Thyroid gland (tissue), 4 donors: ENCODE results near the gene ALPI. TPM values are rescaled to one million over a fixed set of nuclear protein-coding genes. Genes with fewer than 3 reads are reported as not detected.
A peak's percentile ranks its signal among the peaks of the same experiment; 100 is the strongest.

Experiments
- DNase-seq, 2 donors: peaks; one replicate each; pipeline ENCODE4 v3.0.0-alpha.2; 2019
- H3K27ac ChIP-seq, 3 donors: fragments of 200-600 bp; sonication (generic); 1 replicate in 2 of 3; 2 replicates in 1 of 3; pipeline ENCODE4 v1.5.1; 2016 to 2019; ENCODE audit warnings: mild to moderate bottlenecking in 1 of 3, moderate library complexity in 1 of 3
- H3K27me3 ChIP-seq: fragments of 200-600 bp; sonication (generic); one replicate; pipeline ENCODE4 v1.5.1; 2019
- H3K36me3 ChIP-seq, 2 donors: fragments of 200-600 bp; sonication (generic); one replicate each; pipeline ENCODE4 v1.5.1; 2016 to 2019
- H3K4me1 ChIP-seq, 2 donors: fragments of 200-600 bp; sonication (generic); one replicate each; pipeline ENCODE4 v1.5.1; 2017 to 2019
- H3K4me3 ChIP-seq, 3 donors: fragments of 200-600 bp; sonication (generic); replicated peaks in 1 of 3; 1 replicate in 2 of 3; 2 replicates in 1 of 3; pipeline ENCODE4 v1.5.1; 2016; ENCODE audit warnings: mild to moderate bottlenecking in 1 of 3
- H3K9me3 ChIP-seq: fragments of 200-600 bp; sonication (generic); one replicate; pipeline ENCODE4 v1.5.1; 2017
- POLR2A ChIP-seq, 2 donors: fragments of 450-650 bp; IDR thresholded peaks; one replicate each; pipeline ENCODE4 v1.6.1; 2017; ENCODE audit warnings: antibody characterized with exemption in 2 of 2, mild to moderate bottlenecking in 2 of 2, moderate library complexity in 1 of 2
- WGBS, 2 donors: methylation state at CpG; one replicate each; pipeline ENCODE4 v1.1.5; 2017; 5-methylcytosine and 5-hydroxymethylcytosine counted together
- intact Hi-C: fragments of 100-400 bp; cut with DNase I; formaldehyde crosslinking; loops from one replicate; pipeline ENCODE4 v1.15.1; 2023
- total RNA-seq, 4 donors: library from RNA; depleted of rRNA; stranded (reverse); fragments of >200 nt; gene quantifications; one replicate each; pipeline ENCODE4 v1.2.3, GENCODE V29; 2016
- TF ChIP-seq, protein P1 (sequence below), 6 experiments: fragments of 200-600 bp in 3 of 6; fragments of 450-650 bp in 3 of 6; sonication (generic) in 3 of 6; IDR thresholded peaks; one replicate each; pipeline ENCODE4 v1.5.1; 2016 to 2019; ENCODE audit warnings: antibody characterized with exemption in 6 of 6, mild to moderate bottlenecking in 2 of 6, inconsistent platforms in 1 of 6, moderate library complexity in 1 of 6

ALPI gene
- total RNA-seq, 4 donors from 2014 or later: not detected

DNA sequence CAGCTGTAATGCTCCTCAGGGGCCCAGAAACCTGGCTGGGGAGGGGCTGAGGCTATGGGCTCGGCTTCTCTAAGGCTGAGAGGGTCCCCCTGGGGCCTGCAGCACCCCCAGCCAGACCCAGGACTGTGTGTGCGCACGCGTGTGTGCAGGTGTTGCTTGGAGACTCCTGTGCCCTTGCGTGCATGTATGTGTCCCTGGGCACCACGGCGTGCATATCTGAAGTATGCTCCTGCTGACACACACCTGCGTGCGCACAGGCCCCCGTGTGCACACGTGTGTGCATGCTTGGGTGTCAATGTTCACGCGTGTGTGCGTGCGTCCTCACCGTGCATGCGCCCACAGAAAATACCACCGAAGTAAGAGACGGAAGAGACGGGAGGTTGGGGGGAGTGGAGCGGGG lies 46.6 kb downstream of the ALPI start:
- 29 to 35% methylated on average over 18 to 19 of the region's 21 CpGs for WGBS, 2 donors
- Histone ChIP-seq H3K27me3 (no peaks in the 10 kb centered on the region), H3K4me1 (peaks cover 8 to 23% of the 10 kb centered on the region in 2 donors), H3K4me3 (peak overlapping the region in 1 of 3 donors; percentile 36), H3K9me3 (no peaks in the 10 kb centered on the region), H3K27ac (no peak overlapping the region), H3K36me3 (no peaks in the 10 kb centered on the region)
- DNase-seq: peak; percentile 22 to 24
- intact Hi-C loops: no loop called here
- TF ChIP-seq, protein P1, sequence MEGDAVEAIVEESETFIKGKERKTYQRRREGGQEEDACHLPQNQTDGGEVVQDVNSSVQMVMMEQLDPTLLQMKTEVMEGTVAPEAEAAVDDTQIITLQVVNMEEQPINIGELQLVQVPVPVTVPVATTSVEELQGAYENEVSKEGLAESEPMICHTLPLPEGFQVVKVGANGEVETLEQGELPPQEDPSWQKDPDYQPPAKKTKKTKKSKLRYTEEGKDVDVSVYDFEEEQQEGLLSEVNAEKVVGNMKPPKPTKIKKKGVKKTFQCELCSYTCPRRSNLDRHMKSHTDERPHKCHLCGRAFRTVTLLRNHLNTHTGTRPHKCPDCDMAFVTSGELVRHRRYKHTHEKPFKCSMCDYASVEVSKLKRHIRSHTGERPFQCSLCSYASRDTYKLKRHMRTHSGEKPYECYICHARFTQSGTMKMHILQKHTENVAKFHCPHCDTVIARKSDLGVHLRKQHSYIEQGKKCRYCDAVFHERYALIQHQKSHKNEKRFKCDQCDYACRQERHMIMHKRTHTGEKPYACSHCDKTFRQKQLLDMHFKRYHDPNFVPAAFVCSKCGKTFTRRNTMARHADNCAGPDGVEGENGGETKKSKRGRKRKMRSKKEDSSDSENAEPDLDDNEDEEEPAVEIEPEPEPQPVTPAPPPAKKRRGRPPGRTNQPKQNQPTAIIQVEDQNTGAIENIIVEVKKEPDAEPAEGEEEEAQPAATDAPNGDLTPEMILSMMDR (IDR thresholded peaks at IDR 0.05): no peak
- TF ChIP-seq POLR2A (IDR thresholded peaks at IDR 0.05): no peak

DNA sequence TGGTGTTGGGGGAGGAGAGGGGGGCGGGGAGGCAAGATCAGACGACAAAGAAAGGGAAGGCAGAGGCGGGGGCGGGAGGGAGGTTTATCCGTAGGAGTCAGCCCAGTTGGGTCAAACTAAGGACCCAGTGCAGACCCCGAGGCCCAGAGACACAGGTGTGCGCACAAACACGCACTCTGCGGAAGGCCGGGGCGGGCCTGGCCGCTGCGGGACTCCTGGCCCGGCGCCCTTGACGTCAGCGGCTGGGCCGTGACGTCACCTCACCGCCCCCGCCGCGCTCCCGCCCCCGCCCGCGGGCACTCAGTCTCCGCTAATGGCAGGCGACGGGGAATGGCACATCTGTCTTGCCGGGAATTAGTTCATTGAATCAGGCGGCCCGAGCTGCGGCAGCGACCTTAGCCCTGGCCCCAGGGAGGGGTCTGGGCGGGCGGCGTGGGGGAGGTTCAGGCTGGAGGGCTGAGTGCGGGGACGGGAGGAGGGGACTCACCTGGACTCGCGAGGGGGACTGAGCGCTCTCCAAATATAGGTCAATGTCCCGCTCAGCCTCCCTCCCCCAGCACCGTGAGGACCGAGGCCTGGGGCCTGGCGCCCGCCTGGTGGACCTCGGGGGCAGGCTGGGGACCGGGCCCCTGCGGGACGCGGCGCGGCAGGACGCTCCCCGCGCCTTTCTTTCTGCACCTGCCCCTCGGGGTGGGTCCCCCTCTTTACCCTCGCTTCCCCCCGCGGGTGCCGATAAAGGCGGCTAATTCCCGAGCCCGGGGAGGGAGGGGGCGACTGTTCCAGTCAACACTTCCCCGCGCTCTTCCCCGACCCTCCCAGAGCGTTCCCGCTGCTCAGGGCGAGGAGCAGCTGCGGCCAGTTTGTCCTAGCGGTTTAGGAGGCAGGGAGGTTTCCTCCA lies 47.2 kb downstream of the ALPI start:
- Histone ChIP-seq H3K36me3 (no peaks in the 10 kb centered on the region), H3K27me3 (no peaks in the 10 kb centered on the region), H3K4me1 (peaks cover 8 to 23% of the 10 kb centered on the region in 2 donors), H3K27ac (no peak overlapping the region), H3K4me3 (peak overlapping the region in 2 of 3 donors; percentile 9 to 36), H3K9me3 (no peaks in the 10 kb centered on the region)
- intact Hi-C loops: no loop called here
- peak; percentile 21 to 27 for DNase-seq
- TF ChIP-seq, protein P1 (IDR thresholded peaks at IDR 0.05): no peak
- TF ChIP-seq POLR2A (IDR thresholded peaks at IDR 0.05): no peak
- WGBS, 2 donors: 17 to 22% methylated on average over 13 to 33 of the region's 75 CpGs

DNA sequence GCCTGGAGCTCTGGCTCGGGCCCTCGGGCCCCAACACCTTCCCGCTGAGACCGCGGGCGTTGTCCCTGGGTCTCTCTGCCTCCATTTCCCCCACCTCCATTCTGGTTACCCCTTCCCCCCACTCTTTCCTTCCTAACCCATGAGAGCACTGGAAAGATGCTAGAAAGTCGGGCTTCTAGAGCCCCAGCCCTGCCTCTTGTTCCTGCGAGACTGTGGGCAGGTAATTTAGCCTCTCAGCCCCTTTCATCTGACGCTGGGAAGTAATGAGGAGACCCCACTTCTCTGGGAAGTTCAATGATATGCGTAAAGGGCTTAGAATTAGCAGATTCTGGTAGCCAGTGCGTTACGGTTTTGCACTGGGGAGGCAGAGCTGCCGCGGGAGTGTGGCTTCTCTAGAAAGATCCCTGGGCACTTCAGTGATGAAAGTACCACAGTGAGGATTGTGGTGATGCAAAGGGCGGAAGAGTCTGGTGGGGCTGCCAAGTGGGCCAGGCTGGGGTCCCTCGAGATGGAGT lies 47.9 kb downstream of the ALPI start:
- intact Hi-C loops: no loop called here

DNA sequence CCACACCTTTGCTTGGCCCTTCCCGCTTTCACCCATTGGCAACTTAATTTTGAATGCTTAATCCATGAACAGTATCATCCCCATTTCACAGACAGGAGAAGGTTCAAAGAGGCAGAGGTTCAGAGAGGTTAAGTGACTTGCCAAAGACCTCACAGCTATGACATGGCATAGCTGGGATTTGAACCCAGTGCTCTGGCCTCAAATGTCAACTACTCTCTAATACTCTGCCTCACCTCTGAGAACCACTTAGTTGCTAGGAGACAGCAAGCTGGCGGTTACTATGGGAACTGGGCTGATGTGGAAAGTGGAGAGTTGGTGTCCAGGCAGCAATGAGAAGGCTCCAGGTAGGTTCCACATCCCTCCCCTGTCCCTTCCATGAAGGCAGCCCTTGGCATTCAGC lies 48.5 kb downstream of the ALPI start:
- no peaks in the 10 kb centered on the region for H3K9me3 ChIP-seq
- intact Hi-C loops: no loop called here
- H3K27ac ChIP-seq: no peak overlapping the region
- no peak overlapping the region for H3K4me3 ChIP-seq
- H3K36me3 ChIP-seq: no peaks in the 10 kb centered on the region
- WGBS, 2 donors: 93 to 94% methylated on average over 1 to 2 of the region's 2 CpGs
- no peak for DNase-seq
- H3K4me1 ChIP-seq: peaks cover 8 to 23% of the 10 kb centered on the region in 2 donors
- no peaks in the 10 kb centered on the region for H3K27me3 ChIP-seq
- TF ChIP-seq, protein P1 (IDR thresholded peaks at IDR 0.05): no peak
- no peak for TF ChIP-seq POLR2A (IDR thresholded peaks at IDR 0.05)

More for the DNA sequence above, 47.9 kb downstream of the ALPI start:
- 48 to 70% methylated on average over 16 of the region's 16 CpGs for WGBS, 2 donors
- H3K36me3 ChIP-seq: no peaks in the 10 kb centered on the region
- no peak overlapping the region for H3K4me3 ChIP-seq
- no peaks in the 10 kb centered on the region for H3K9me3 ChIP-seq
- H3K4me1 ChIP-seq: peaks cover 8 to 23% of the 10 kb centered on the region in 2 donors
- H3K27me3 ChIP-seq: no peaks in the 10 kb centered on the region
- no peak overlapping the region for H3K27ac ChIP-seq
- TF ChIP-seq POLR2A (IDR thresholded peaks at IDR 0.05): no peak
- TF ChIP-seq, protein P1 (IDR thresholded peaks at IDR 0.05): no peak
- DNase-seq: no peak

DNA sequence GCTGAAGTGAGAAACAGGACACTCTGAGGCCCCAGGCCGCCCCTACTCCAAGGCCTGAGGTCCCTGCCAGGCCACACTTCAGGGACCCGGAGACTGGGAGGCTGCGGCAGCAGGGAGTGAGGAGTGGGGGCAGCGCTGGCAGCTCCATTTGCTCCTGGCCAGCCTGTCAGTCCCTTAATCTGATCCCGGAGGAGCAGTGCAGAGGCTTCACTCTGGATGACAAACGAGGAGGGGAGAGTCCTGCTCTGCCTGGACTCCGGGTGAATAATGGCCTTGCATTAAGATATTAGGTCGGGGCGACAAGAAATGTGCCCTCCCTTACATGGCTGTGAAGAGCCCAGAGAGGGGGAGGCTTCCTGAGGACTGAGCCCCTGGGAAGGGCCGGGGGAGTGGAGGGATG lies 49.9 kb downstream of the ALPI start:
- intact Hi-C loops: no loop called here
- H3K9me3 ChIP-seq: no peaks in the 10 kb centered on the region
- no peak for TF ChIP-seq POLR2A (IDR thresholded peaks at IDR 0.05)
- TF ChIP-seq, protein P1 (IDR thresholded peaks at IDR 0.05): no peak
- H3K27ac ChIP-seq: no peak overlapping the region
- no peak overlapping the region for H3K4me3 ChIP-seq
- no peaks in the 10 kb centered on the region for H3K27me3 ChIP-seq
- WGBS, 2 donors: 62 to 80% methylated on average over 5 to 7 of the region's 10 CpGs
- H3K36me3 ChIP-seq: no peaks in the 10 kb centered on the region
- peaks cover 8 to 23% of the 10 kb centered on the region in 2 donors for H3K4me1 ChIP-seq
- no peak for DNase-seq
